ENCODE data around the gene EGLN1.
"Not testable (repeated sequence)": the region's sequence is repeated elsewhere in the genome, so short reads cannot be mapped to it uniquely, and the experiment has no call there.

EGLN1 gene

GRCh38 chr1:231421971-231422797 lies at the start of gene EGLN1:
Gene EGLN1 (minus strand): TSS chr1:231422287. CDS start chr1:231421888, 399 bp downstream.
- peak within 1 kb of the TSS; percentile 92 for H3K4me3 Mint-ChIP-seq
- peaks cover 40% of the 10 kb centered on the region for H3K4me1 Mint-ChIP-seq (ENCODE audit: low read depth)
- peaks cover 9% of the 10 kb centered on the region for H3K36me3 Mint-ChIP-seq (ENCODE audit: low read depth)
- no peaks in the 10 kb centered on the region for H3K9me3 Mint-ChIP-seq
- peaks cover 12% of the 10 kb centered on the region for H3K27me3 Mint-ChIP-seq
- peak within 1 kb of the TSS; percentile 91 for H3K27ac Mint-ChIP-seq

- not testable (repeated sequence) for H3K4me1 Mint-ChIP-seq (ENCODE audit: low read depth); H3K4me3 Mint-ChIP-seq; H3K36me3 Mint-ChIP-seq (ENCODE audit: low read depth); H3K9me3 Mint-ChIP-seq; H3K27ac Mint-ChIP-seq
- peaks cover 43% of the 10 kb centered on the region for H3K27me3 Mint-ChIP-seq
Measured at GRCh38 chr1:231471500-231471899, 49.4 kb upstream of the EGLN1 start.

- H3K27ac Mint-ChIP-seq; H3K4me3 Mint-ChIP-seq; H3K36me3 Mint-ChIP-seq (ENCODE audit: low read depth); H3K9me3 Mint-ChIP-seq; H3K4me1 Mint-ChIP-seq (ENCODE audit: low read depth): not testable (repeated sequence)
- H3K27me3 Mint-ChIP-seq, result peaks cover 43% of the 10 kb centered on the region
Measured at GRCh38 chr1:231471027-231471426, 48.9 kb upstream of the EGLN1 start.

GRCh38 chr1:231467986-231468385 lies 45.9 kb upstream of the EGLN1 start:
- Mint-ChIP-seq H3K4me1 (ENCODE audit: low read depth) (peaks cover 18% of the 10 kb centered on the region), H3K27ac (no peak overlapping the region), H3K36me3 (ENCODE audit: low read depth) (peaks cover 4% of the 10 kb centered on the region), H3K4me3 (no peak overlapping the region), H3K27me3 (peaks cover 60% of the 10 kb centered on the region), H3K9me3 (peaks cover 17% of the 10 kb centered on the region)

- Mint-ChIP-seq H3K27me3 (peaks cover 75% of the 10 kb centered on the region), H3K27ac (no peak overlapping the region), H3K4me1 (ENCODE audit: low read depth) (peaks cover 26% of the 10 kb centered on the region), H3K9me3 (peaks cover 17% of the 10 kb centered on the region), H3K4me3 (no peak overlapping the region), H3K36me3 (ENCODE audit: low read depth) (peaks cover 4% of the 10 kb centered on the region)
Measured at GRCh38 chr1:231465051-231465450, 43.0 kb upstream of the EGLN1 start.

- no peak overlapping the region for H3K4me3 Mint-ChIP-seq
- peaks cover 4% of the 10 kb centered on the region for H3K36me3 Mint-ChIP-seq (ENCODE audit: low read depth)
- H3K27ac Mint-ChIP-seq, result no peak overlapping the region
- peaks cover 29% of the 10 kb centered on the region for H3K4me1 Mint-ChIP-seq (ENCODE audit: low read depth)
- peaks cover 80% of the 10 kb centered on the region for H3K27me3 Mint-ChIP-seq
- peaks cover 17% of the 10 kb centered on the region for H3K9me3 Mint-ChIP-seq
Measured at GRCh38 chr1:231463541-231463940, 41.5 kb upstream of the EGLN1 start.

GRCh38 chr1:231460614-231461013 lies 38.5 kb upstream of the EGLN1 start:
- Mint-ChIP-seq H3K27me3 (peaks cover 81% of the 10 kb centered on the region), H3K4me1 (ENCODE audit: low read depth) (peaks cover 25% of the 10 kb centered on the region), H3K4me3 (peak overlapping the region; percentile 23), H3K36me3 (ENCODE audit: low read depth) (no peaks in the 10 kb centered on the region), H3K27ac (peak overlapping the region; percentile 84), H3K9me3 (peaks cover 21% of the 10 kb centered on the region)

- Mint-ChIP-seq H3K4me1 (ENCODE audit: low read depth) (peaks cover 15% of the 10 kb centered on the region), H3K9me3 (peaks cover 20% of the 10 kb centered on the region), H3K27me3 (peaks cover 78% of the 10 kb centered on the region)
- not testable (repeated sequence) for H3K27ac Mint-ChIP-seq; H3K36me3 Mint-ChIP-seq (ENCODE audit: low read depth); H3K4me3 Mint-ChIP-seq
Measured at GRCh38 chr1:231459438-231459837, 37.4 kb upstream of the EGLN1 start.

GRCh38 chr1:231457956-231458355 lies 35.9 kb upstream of the EGLN1 start:
- H3K9me3 Mint-ChIP-seq, result peaks cover 12% of the 10 kb centered on the region
- H3K27ac Mint-ChIP-seq, result peak overlapping the region; percentile 23
- H3K4me3 Mint-ChIP-seq; H3K36me3 Mint-ChIP-seq (ENCODE audit: low read depth): not testable (repeated sequence)
- peaks cover 10% of the 10 kb centered on the region for H3K4me1 Mint-ChIP-seq (ENCODE audit: low read depth)
- peaks cover 68% of the 10 kb centered on the region for H3K27me3 Mint-ChIP-seq

GRCh38 chr1:231454133-231454532 lies 32.0 kb upstream of the EGLN1 start:
- peaks cover 13% of the 10 kb centered on the region for H3K9me3 Mint-ChIP-seq
- not testable (repeated sequence) for H3K4me3 Mint-ChIP-seq; H3K36me3 Mint-ChIP-seq (ENCODE audit: low read depth); H3K4me1 Mint-ChIP-seq (ENCODE audit: low read depth); H3K27ac Mint-ChIP-seq
- H3K27me3 Mint-ChIP-seq, result peaks cover 75% of the 10 kb centered on the region

- Mint-ChIP-seq H3K27me3 (peaks cover 65% of the 10 kb centered on the region), H3K36me3 (ENCODE audit: low read depth) (no peaks in the 10 kb centered on the region), H3K4me1 (ENCODE audit: low read depth) (no peaks in the 10 kb centered on the region), H3K4me3 (no peak overlapping the region), H3K9me3 (peaks cover 5% of the 10 kb centered on the region), H3K27ac (no peak overlapping the region)
Measured at GRCh38 chr1:231446138-231446537, 24.1 kb upstream of the EGLN1 start.

GRCh38 chr1:231444059-231444458 lies 22.0 kb upstream of the EGLN1 start:
- Mint-ChIP-seq H3K4me1 (ENCODE audit: low read depth) (no peaks in the 10 kb centered on the region), H3K27me3 (peaks cover 55% of the 10 kb centered on the region)

GRCh38 chr1:231443363-231443762 lies 21.3 kb upstream of the EGLN1 start:
- Mint-ChIP-seq H3K4me3 (no peak overlapping the region), H3K27me3 (peaks cover 55% of the 10 kb centered on the region), H3K27ac (no peak overlapping the region), H3K36me3 (ENCODE audit: low read depth) (no peaks in the 10 kb centered on the region), H3K4me1 (ENCODE audit: low read depth) (no peaks in the 10 kb centered on the region), H3K9me3 (peaks cover 5% of the 10 kb centered on the region)

More at GRCh38 chr1:231444059-231444458, 22.0 kb upstream of the EGLN1 start:
- no peak overlapping the region for H3K27ac Mint-ChIP-seq
- peaks cover 5% of the 10 kb centered on the region for H3K9me3 Mint-ChIP-seq
- no peak overlapping the region for H3K4me3 Mint-ChIP-seq
- H3K36me3 Mint-ChIP-seq (ENCODE audit: low read depth), result no peaks in the 10 kb centered on the region

GRCh38 chr1:231442735-231443134 lies 20.6 kb upstream of the EGLN1 start:
- no peaks in the 10 kb centered on the region for H3K36me3 Mint-ChIP-seq (ENCODE audit: low read depth)
- no peak overlapping the region for H3K4me3 Mint-ChIP-seq
- H3K27me3 Mint-ChIP-seq, result peaks cover 55% of the 10 kb centered on the region
- H3K4me1 Mint-ChIP-seq (ENCODE audit: low read depth), result no peaks in the 10 kb centered on the region
- H3K9me3 Mint-ChIP-seq, result peaks cover 5% of the 10 kb centered on the region
- H3K27ac Mint-ChIP-seq, result no peak overlapping the region

GRCh38 chr1:231432996-231433395 lies 10.9 kb upstream of the EGLN1 start:
- no peak overlapping the region for H3K4me3 Mint-ChIP-seq
- no peak overlapping the region for H3K27ac Mint-ChIP-seq

More at GRCh38 chr1:231432996-231433395, 10.9 kb upstream of the EGLN1 start:
- Mint-ChIP-seq H3K36me3 (ENCODE audit: low read depth) (no peaks in the 10 kb centered on the region), H3K4me1 (ENCODE audit: low read depth) (no peaks in the 10 kb centered on the region), H3K9me3 (no peaks in the 10 kb centered on the region), H3K27me3 (peaks cover 42% of the 10 kb centered on the region)

All from stimulated activated naive CD8-positive, alpha-beta T cell treated with anti-CD3 and anti-CD28 coated beads, Interleukin-15, Interleukin-2, amounts not matched to agents 100 ng/mL and 50 ng/mL, for 24 hours (primary cell).